Cardiac muscle cell (in vitro differentiated cells and primary cell): ENCODE data around the gene DEFB114. TPM values are rescaled to one million over a fixed set of nuclear protein-coding genes. Genes with fewer than 3 reads are reported as not detected.

Experiments used
- DNase-seq, 2 donors: peaks; one replicate each; pipeline versions ENCODE4 v3.0.0 to v3.0.0-alpha.2; 2010 to 2017; ENCODE audit warnings: low read depth in 1 of 2, low spot score in 1 of 2
- H3K27ac ChIP-seq: fragments of 200-600 bp; sonication (generic); 2 replicates; pipeline ENCODE4 v1.5.1; 2016
- H3K27me3 ChIP-seq: fragments of 200-600 bp; sonication (generic); 2 replicates; pipeline ENCODE4 v1.6.0; 2016; ENCODE audit warnings: control low read depth
- H3K36me3 ChIP-seq: fragments of 200-600 bp; sonication (generic); 2 replicates; pipeline ENCODE4 v1.5.1; 2016; ENCODE audit warnings: control low read depth
- H3K4me1 ChIP-seq: fragments of 200-600 bp; sonication (generic); 2 replicates; pipeline ENCODE4 v1.8.1; 2017; ENCODE audit warnings: low read depth, mild to moderate bottlenecking, mixed run types
- H3K4me3 ChIP-seq: fragments of 200-600 bp; sonication (generic); 2 replicates; pipeline ENCODE4 v1.5.1; 2016; ENCODE audit warnings: mild to moderate bottlenecking
- H3K9me3 ChIP-seq: fragments of 200-600 bp; sonication (generic); 2 replicates; pipeline ENCODE4 v1.5.1; 2017; ENCODE audit warnings: low read depth, mild to moderate bottlenecking, control low read depth
- polyA plus RNA-seq: library from polyadenylated mRNA; unstranded; fragments of >200 nt; fragmentation: Nextera tagmentation; extraction: Ambion mirVana; gene quantifications from 2 replicates; pipeline ENCODE4 v1.2.1, GENCODE V29; 2016
- total RNA-seq: library from RNA; depleted of rRNA; stranded (reverse); fragments of >200 nt; gene quantifications from 2 replicates; pipeline ENCODE4 v1.2.3, GENCODE V29; 2016
- TF ChIP-seq, protein P1 (sequence below): IDR thresholded peaks from 2 replicates; pipeline ENCODE4 v1.5.1; 2012; ENCODE audit warnings: low read depth, mild to moderate bottlenecking, low read length

DEFB114 gene
- total and polyA plus RNA-seq, 2 experiments from 2014 or later = not detected

DNA sequence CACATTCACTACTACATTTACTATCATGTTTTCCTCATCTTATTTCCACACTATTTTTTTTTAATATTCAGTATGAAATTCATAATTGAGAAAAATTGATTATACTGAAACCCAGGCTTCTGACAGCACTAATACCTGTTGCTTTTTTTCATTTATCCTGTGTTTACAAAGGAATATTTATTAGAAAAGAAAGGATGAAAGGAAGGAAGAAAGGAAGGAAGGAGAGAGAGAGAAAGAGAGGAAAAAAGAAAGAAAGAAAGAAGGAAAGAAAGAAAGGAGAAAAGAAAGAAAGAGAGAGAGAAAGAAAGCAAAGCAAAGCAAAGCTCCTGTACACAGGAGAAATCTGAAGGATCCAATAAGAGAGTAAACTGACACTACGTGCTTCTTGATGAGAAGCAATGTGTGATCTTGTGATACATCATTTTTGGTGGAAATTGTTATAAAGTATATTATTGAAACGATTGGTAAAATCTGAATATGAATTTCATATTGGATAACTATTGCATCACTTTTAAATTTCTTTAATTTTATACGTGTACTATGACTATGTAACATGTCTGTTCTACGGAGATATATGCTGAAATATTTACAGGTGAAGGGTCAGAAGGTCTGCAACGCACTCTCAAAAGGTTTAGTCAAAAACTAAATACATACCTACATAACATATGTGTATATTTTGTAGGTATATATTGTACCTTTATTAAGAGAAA is 43.9 kb downstream of the DEFB114 start:
- H3K36me3 ChIP-seq = no peaks in the 10 kb centered on the region
- TF ChIP-seq, protein P1, sequence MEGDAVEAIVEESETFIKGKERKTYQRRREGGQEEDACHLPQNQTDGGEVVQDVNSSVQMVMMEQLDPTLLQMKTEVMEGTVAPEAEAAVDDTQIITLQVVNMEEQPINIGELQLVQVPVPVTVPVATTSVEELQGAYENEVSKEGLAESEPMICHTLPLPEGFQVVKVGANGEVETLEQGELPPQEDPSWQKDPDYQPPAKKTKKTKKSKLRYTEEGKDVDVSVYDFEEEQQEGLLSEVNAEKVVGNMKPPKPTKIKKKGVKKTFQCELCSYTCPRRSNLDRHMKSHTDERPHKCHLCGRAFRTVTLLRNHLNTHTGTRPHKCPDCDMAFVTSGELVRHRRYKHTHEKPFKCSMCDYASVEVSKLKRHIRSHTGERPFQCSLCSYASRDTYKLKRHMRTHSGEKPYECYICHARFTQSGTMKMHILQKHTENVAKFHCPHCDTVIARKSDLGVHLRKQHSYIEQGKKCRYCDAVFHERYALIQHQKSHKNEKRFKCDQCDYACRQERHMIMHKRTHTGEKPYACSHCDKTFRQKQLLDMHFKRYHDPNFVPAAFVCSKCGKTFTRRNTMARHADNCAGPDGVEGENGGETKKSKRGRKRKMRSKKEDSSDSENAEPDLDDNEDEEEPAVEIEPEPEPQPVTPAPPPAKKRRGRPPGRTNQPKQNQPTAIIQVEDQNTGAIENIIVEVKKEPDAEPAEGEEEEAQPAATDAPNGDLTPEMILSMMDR = no peak
- H3K4me3 ChIP-seq = no peak overlapping the region
- H3K27me3 ChIP-seq = peaks cover 8% of the 10 kb centered on the region
- H3K9me3 ChIP-seq = no peaks in the 10 kb centered on the region
- peaks cover 9% of the 10 kb centered on the region for H3K4me1 ChIP-seq
- no peak for DNase-seq
- no peak overlapping the region for H3K27ac ChIP-seq

DNA sequence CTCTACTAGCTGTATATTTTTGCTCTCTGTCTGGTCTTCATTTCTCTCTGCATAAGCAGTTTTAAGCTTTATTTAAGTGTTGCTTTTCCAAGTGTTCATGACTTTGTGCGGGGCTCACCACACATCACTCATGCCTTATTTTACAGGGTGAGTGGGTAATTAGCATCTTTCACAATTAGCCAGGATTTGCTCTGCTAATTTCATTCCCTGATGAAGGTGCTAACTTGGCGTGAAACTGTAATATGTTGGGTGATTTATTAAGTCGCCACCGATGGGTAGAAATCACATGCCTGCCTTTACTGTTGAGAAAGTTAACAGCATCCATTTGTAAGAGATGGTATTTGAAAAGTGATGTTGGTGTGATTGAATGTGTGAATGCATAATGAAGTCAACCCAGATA is 44.7 kb downstream of the DEFB114 start:
- Histone ChIP-seq H3K36me3 (no peaks in the 10 kb centered on the region), H3K4me3 (no peak overlapping the region), H3K27me3 (peaks cover 8% of the 10 kb centered on the region), H3K9me3 (no peaks in the 10 kb centered on the region), H3K4me1 (peaks cover 15% of the 10 kb centered on the region), H3K27ac (no peak overlapping the region)
- TF ChIP-seq, protein P1 = no peak
- no peak for DNase-seq

DNA sequence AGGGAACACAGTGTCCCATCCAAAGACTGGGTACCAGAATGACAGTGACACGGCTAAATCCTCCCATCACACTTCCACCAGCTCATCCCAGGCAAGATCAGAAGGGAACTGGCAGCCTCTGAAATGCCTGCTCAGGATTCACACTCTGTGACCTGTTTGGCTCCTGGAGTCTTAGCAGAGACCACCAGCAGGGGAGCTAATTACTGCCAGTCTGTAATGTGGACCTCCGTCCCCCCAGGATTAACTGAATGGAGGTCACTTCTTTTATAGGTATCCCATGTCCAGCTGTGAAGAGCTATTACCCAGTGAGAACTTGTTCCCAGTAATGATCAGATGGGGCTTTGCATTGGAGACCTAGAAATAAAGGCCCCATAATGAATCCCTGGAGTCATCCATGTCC is 45.2 kb downstream of the DEFB114 start:
- H3K9me3 ChIP-seq = no peaks in the 10 kb centered on the region
- H3K36me3 ChIP-seq = no peaks in the 10 kb centered on the region
- H3K27me3 ChIP-seq = peaks cover 8% of the 10 kb centered on the region
- no peak overlapping the region for H3K4me3 ChIP-seq
- no peak overlapping the region for H3K27ac ChIP-seq
- DNase-seq = no peak
- peaks cover 20% of the 10 kb centered on the region for H3K4me1 ChIP-seq
- TF ChIP-seq, protein P1 = no peak

DNA sequence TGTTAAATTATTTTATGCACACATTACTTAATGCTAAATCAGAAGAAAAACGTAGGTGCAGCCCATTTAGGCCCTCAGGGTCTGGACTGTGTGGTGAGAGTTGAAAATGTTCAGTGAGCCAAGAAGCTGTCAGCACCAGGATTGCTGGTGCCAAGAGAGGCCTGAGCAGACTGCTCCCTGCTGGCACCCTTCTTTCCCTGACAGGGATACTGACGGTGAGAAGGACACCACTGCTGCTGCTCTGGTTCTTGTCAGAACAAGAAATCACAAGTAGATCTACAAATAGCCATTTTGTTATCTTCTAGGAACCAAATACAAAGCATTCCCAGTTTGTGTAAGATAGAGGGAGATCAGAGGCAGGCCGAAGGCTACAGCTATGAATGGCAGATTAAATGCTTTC is 48.9 kb downstream of the DEFB114 start:
- peak in 1 of 2 donors; percentile 87 for DNase-seq
- TF ChIP-seq, protein P1 = no peak
- Histone ChIP-seq H3K4me3 (no peak overlapping the region), H3K36me3 (no peaks in the 10 kb centered on the region), H3K27me3 (peaks cover 8% of the 10 kb centered on the region), H3K27ac (peak overlapping the region; percentile 2), H3K9me3 (no peaks in the 10 kb centered on the region), H3K4me1 (peaks cover 33% of the 10 kb centered on the region)

DNA sequence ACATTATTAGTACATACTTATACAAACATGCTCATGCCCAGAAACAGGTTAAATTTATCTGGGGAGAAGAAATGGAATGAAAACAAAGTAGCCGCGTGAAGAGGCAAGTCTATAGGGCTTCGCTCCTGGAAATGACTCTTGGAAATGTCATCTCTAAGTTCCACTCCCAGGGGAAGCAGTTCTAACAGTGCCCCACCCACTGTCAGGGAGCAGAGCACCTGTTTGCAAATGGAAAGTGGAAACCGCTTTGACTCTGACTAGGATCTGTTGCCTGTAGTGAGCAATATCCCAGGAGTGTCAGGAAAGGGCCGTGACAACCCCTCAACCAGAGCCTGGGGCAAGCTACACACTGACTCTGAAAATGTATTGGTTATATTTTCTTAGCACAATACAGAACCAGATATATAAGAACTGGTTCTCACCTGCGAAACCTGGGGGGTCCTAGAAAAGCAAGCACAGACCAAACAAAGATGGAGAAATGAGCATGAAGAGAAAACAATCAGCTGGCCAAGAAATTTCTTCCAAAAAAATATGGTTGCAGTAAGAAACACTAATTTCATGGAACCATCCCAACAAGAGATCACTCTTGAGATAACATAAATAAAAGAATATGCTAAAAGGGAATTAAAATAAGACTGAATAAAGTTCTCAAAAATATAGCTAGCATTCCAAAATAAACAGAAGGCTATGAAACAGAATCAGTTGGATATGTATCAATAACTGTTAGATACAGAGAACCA is 50.2 kb downstream of the DEFB114 start:
- DNase-seq = peak in 1 of 2 donors; percentile 66
- H3K9me3 ChIP-seq = no peaks in the 10 kb centered on the region
- H3K27me3 ChIP-seq = peaks cover 6% of the 10 kb centered on the region
- H3K4me3 ChIP-seq = no peak overlapping the region
- H3K4me1 ChIP-seq = peaks cover 39% of the 10 kb centered on the region
- no peak overlapping the region for H3K27ac ChIP-seq
- H3K36me3 ChIP-seq = no peaks in the 10 kb centered on the region
- TF ChIP-seq, protein P1 = no peak
